Glutamatergic neuron (in vitro differentiated cells): ENCODE results near the gene NRXN3. TPM values are rescaled to one million over a fixed set of nuclear protein-coding genes. Genes with fewer than 3 reads are reported as not detected.

Source experiments
- DNase-seq: peaks from one replicate; pipeline ENCODE4 v3.0.0; 2022
- H3K27ac Mint-ChIP-seq: one replicate; pipeline ENCODE4 v1.8.0; 2020; ENCODE audit warnings: mild to moderate bottlenecking, mixed read lengths, inconsistent platforms; ENCODE audit not compliant: unreplicated experiment
- H3K27me3 Mint-ChIP-seq: one replicate; pipeline ENCODE4 v1.8.0; 2020; ENCODE audit warnings: mild to moderate bottlenecking, moderate library complexity, mixed read lengths, inconsistent platforms; ENCODE audit not compliant: unreplicated experiment
- H3K36me3 Mint-ChIP-seq: one replicate; pipeline ENCODE4 v1.8.0; 2020; ENCODE audit warnings: mild to moderate bottlenecking, mixed read lengths, inconsistent platforms; ENCODE audit not compliant: unreplicated experiment
- H3K4me1 Mint-ChIP-seq: one replicate; pipeline ENCODE4 v1.8.0; 2020; ENCODE audit warnings: mild to moderate bottlenecking, low read depth, mixed read lengths, inconsistent platforms; ENCODE audit not compliant: unreplicated experiment
- H3K4me3 Mint-ChIP-seq: one replicate; pipeline ENCODE4 v1.8.0; 2020; ENCODE audit warnings: mild to moderate bottlenecking, mixed read lengths, inconsistent platforms; ENCODE audit not compliant: unreplicated experiment
- H3K9me3 Mint-ChIP-seq: one replicate; pipeline ENCODE4 v1.8.0; 2020; ENCODE audit warnings: mild to moderate bottlenecking, moderate library complexity, mixed read lengths, inconsistent platforms; ENCODE audit not compliant: unreplicated experiment
- total RNA-seq: library from RNA; stranded (reverse); fragmentation: NEBNext Ultra II Directional; extraction: Animal tissue kit (Norgen Biotek cat#: 25700); gene quantifications from one replicate; pipeline ENCODE4 v1.2.1, GENCODE V29; 2021; ENCODE audit not compliant: unreplicated experiment
- TF ChIP-seq, protein P1 (sequence below): fragments of 200-600 bp; sonication (generic); IDR thresholded peaks from one replicate; pipeline ENCODE4 v1.5.0; 2021; ENCODE audit not compliant: partially characterized antibody, unreplicated experiment

Gene NRXN3
- total RNA-seq, 1 donor from 2014 or later: 1.2 TPM

DNA sequence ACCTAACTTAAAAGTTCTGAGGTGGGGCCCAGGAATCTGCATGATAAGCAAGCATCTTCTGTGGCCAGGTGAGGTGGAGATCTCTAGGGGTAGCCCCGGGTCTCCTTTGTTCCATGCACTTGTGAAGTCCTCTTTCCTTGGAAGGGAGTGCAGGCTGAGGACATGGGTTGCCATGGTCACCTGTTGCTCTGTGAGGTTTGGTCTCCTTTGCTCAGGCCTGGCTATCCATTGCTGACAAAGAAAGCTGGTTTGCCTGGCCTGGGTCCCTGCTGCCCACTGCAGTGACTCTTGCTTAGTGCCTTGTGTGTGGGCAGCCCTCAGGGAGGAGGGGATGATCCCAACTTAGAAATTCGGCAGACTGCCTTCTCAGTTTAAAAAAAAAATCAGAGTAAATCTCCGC is 11.1 kb downstream of the NRXN3 start:
- no peak overlapping the region for H3K4me3 Mint-ChIP-seq
- TF ChIP-seq, protein P1, sequence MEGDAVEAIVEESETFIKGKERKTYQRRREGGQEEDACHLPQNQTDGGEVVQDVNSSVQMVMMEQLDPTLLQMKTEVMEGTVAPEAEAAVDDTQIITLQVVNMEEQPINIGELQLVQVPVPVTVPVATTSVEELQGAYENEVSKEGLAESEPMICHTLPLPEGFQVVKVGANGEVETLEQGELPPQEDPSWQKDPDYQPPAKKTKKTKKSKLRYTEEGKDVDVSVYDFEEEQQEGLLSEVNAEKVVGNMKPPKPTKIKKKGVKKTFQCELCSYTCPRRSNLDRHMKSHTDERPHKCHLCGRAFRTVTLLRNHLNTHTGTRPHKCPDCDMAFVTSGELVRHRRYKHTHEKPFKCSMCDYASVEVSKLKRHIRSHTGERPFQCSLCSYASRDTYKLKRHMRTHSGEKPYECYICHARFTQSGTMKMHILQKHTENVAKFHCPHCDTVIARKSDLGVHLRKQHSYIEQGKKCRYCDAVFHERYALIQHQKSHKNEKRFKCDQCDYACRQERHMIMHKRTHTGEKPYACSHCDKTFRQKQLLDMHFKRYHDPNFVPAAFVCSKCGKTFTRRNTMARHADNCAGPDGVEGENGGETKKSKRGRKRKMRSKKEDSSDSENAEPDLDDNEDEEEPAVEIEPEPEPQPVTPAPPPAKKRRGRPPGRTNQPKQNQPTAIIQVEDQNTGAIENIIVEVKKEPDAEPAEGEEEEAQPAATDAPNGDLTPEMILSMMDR: no peak
- no peaks in the 10 kb centered on the region for H3K27me3 Mint-ChIP-seq

DNA sequence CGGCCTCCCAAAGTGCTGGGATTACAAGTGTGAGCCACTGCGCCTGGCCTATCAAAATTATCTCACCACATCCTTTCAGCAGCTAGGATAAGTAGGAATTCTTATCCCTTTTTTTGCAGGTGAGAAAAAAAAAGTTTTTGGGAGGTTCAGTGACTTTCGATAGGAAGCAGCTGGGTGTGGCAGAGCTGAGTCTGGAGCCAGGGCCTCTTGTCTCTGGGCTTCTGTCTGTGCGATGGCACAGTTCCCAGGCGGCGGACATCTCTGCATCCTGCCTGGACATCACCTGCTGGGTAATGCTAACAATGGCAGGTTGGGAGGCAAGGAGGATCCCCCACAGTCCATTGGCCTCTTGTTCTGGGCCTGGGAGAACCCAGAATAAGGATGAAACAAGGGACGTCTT is 12.5 kb downstream of the NRXN3 start:
- Mint-ChIP-seq H3K36me3 (no peaks in the 10 kb centered on the region), H3K4me3 (no peak overlapping the region), H3K4me1 (no peaks in the 10 kb centered on the region), H3K9me3 (no peaks in the 10 kb centered on the region), H3K27ac (no peak overlapping the region), H3K27me3 (no peaks in the 10 kb centered on the region)
- no peak for DNase-seq
- TF ChIP-seq, protein P1: no peak

More for the DNA sequence above, 11.1 kb downstream of the NRXN3 start:
- Mint-ChIP-seq H3K9me3 (no peaks in the 10 kb centered on the region), H3K4me1 (no peaks in the 10 kb centered on the region), H3K27ac (no peak overlapping the region), H3K36me3 (no peaks in the 10 kb centered on the region)
- DNase-seq: no peak

DNA sequence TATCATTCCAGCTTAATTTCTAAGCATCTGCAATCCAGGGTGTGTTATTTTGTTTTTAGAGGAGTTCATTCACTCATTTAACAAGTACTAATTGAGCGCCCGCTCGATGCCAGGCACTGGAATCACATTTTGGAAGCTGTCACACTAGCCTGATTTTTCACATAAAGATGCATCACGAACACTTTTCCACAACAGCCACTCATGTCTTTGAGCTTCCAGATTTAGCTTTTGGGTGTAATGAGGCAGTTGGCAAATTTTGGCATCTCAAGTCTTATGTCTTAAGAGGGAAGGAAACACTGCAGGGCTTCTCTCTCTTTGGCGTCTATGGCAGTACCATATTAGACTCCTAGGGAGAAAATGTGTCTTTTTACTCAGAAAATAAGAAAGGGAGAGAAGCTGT is 14.0 kb downstream of the NRXN3 start:
- Mint-ChIP-seq H3K27ac (no peak overlapping the region), H3K27me3 (no peaks in the 10 kb centered on the region), H3K36me3 (no peaks in the 10 kb centered on the region), H3K4me3 (no peak overlapping the region), H3K4me1 (no peaks in the 10 kb centered on the region), H3K9me3 (no peaks in the 10 kb centered on the region)
- DNase-seq: no peak
- TF ChIP-seq, protein P1: no peak

DNA sequence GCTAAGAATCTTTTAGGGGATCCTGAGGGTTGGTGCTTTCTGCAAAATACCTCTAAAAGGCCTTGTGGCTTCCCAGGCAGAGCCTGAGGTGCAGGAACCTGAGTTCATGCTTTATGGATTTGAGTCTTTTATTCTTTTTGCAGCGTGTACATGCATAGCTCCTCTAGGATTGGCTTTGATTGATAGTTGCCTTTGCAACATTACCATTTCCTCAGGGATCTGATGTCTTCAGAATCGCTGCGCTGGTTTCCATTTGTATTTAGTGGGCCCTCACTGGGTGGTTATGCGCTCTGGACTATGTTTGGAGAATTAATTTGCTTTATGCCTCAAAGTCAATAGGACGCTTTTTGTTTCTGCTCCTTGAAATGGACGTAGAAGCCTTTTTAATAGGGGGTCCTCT is 16.1 kb downstream of the NRXN3 start:
- DNase-seq: no peak
- H3K9me3 Mint-ChIP-seq: peaks cover 1% of the 10 kb centered on the region
- H3K4me3 Mint-ChIP-seq: no peak overlapping the region
- H3K4me1 Mint-ChIP-seq: no peaks in the 10 kb centered on the region
- peaks cover 4% of the 10 kb centered on the region for H3K27me3 Mint-ChIP-seq
- H3K27ac Mint-ChIP-seq: no peak overlapping the region
- no peaks in the 10 kb centered on the region for H3K36me3 Mint-ChIP-seq
- TF ChIP-seq, protein P1: no peak

DNA sequence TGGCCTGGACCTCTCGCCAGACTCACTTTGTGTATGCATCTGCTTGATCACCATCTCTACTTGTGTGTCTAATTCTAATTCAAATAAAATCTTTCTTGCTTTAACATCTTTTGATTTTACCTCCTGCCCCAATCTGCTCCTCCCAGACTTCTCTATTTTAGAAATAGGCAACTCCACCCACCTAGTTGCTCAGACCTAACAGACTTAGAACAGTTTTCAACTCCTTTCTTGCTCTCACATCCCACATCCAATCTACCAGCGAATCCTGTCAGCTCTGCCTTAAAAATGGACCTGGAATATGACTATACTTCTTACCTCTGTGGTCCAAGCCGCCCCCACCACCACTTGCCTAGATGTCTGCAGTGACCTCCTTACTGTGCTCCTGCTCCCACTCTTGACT is 18.7 kb downstream of the NRXN3 start:
- Mint-ChIP-seq H3K4me1 (no peaks in the 10 kb centered on the region), H3K36me3 (peaks cover 4% of the 10 kb centered on the region), H3K27me3 (peaks cover 4% of the 10 kb centered on the region), H3K27ac (no peak overlapping the region), H3K9me3 (peaks cover 1% of the 10 kb centered on the region), H3K4me3 (no peak overlapping the region)
- no peak for DNase-seq
- TF ChIP-seq, protein P1: no peak
